HG02970 (cell line): ENCODE measurements around the gene UST.
"Not testable (repeated sequence)": the region's sequence is repeated elsewhere in the genome, so short reads cannot be mapped to it uniquely, and the experiment has no call there.

Source experiments
- ATAC-seq: cut with Tn5 transposase; IDR thresholded peaks from one replicate; pipeline ENCODE4 v1.9.1; 2021; ENCODE audit warnings: mild to moderate bottlenecking, moderate library complexity, moderate number of reproducible peaks; ENCODE audit not compliant: unreplicated experiment, low FRiP score

UST gene

GRCh38 chr6:148888856-148889255, 142.0 kb downstream of the UST start:
- ATAC-seq = no peak

- ATAC-seq = no peak
Observed at GRCh38 chr6:148890096-148890495, 143.3 kb downstream of the UST start.

GRCh38 chr6:148890652-148891404, 144.0 kb downstream of the UST start:
- no peak for ATAC-seq

GRCh38 chr6:148891405-148891783, 144.6 kb downstream of the UST start:
- no peak for ATAC-seq

- ATAC-seq = no peak
Observed at GRCh38 chr6:148892247-148892646, 145.4 kb downstream of the UST start.

GRCh38 chr6:148893073-148893472, 146.2 kb downstream of the UST start:
- no peak for ATAC-seq

GRCh38 chr6:148893481-148893880, 146.7 kb downstream of the UST start:
- no peak for ATAC-seq

- no peak for ATAC-seq
Observed at GRCh38 chr6:148898376-148899014, 151.7 kb downstream of the UST start.

GRCh38 chr6:148904896-148905870, 158.4 kb downstream of the UST start:
- ATAC-seq = no peak

GRCh38 chr6:148905901-148906300, 159.1 kb downstream of the UST start:
- ATAC-seq = no peak

- no peak for ATAC-seq
Observed at GRCh38 chr6:148906386-148906785, 159.6 kb downstream of the UST start.

- ATAC-seq = no peak
Observed at GRCh38 chr6:148907573-148907972, 160.7 kb downstream of the UST start.

GRCh38 chr6:148912252-148912651, 165.4 kb downstream of the UST start:
- ATAC-seq = no peak

- no peak for ATAC-seq
Observed at GRCh38 chr6:148915810-148916209, 169.0 kb downstream of the UST start.

- ATAC-seq = not testable (repeated sequence)
Observed at GRCh38 chr6:148916485-148916884, 169.7 kb downstream of the UST start.

- no peak for ATAC-seq
Observed at GRCh38 chr6:148924226-148925012, 177.6 kb downstream of the UST start.

- ATAC-seq = no peak
Observed at GRCh38 chr6:148925701-148926100, 178.9 kb downstream of the UST start.

- ATAC-seq = no peak
Observed at GRCh38 chr6:148926478-148926877, 179.6 kb downstream of the UST start.

- ATAC-seq = no peak
Observed at GRCh38 chr6:148927586-148927985, 180.8 kb downstream of the UST start.

GRCh38 chr6:148928811-148929210, 182.0 kb downstream of the UST start:
- no peak for ATAC-seq
